Common myeloid progenitor, CD34-positive (primary cell): ENCODE results near the gene ROR1.
A peak's percentile ranks its signal among the peaks of the same experiment; 100 is the strongest.

Experiments
- CTCF ChIA-PET: fragments of 350-600 bp; sonication (Branson Sonifier 250); formaldehyde crosslinking; loops from one replicate; lab custom pipeline; 2021; ENCODE audit warnings: antibody characterized with exemption; lab: Charles Lee
- POLR2A ChIA-PET: fragments of 350-600 bp; sonication (Branson Sonifier 250); formaldehyde crosslinking; loops from one replicate; lab custom pipeline; 2021; ENCODE audit warnings: antibody characterized with exemption; lab: Charles Lee
- DNase-seq, 3 donors: peaks; one replicate each; pipeline versions ENCODE4 v3.0.0 to v3.0.0-alpha.2; 2013
- H3K27ac ChIP-seq, 2 experiments: 1 replicate in 1 of 2; 2 replicates in 1 of 2; pipeline ENCODE4 v1.7.0; 2013; ENCODE audit warnings: inconsistent platforms in 2 of 2, low read length in 2 of 2, mild to moderate bottlenecking in 2 of 2, low read depth in 1 of 2, moderate library complexity in 1 of 2; ENCODE audit not compliant: severe bottlenecking in 2 of 2, insufficient read depth in 1 of 2, poor library complexity in 1 of 2
- H3K27me3 ChIP-seq, 5 experiments: replicated peaks in 2 of 5; 1 replicate in 3 of 5; 2 replicates in 2 of 5; pipeline versions ENCODE4 v1.6.1 to v1.7.0; 2013; ENCODE audit warnings: low read length in 4 of 5, mild to moderate bottlenecking in 2 of 5, moderate library complexity in 2 of 5, inconsistent platforms in 1 of 5; ENCODE audit not compliant: insufficient read depth in 5 of 5, control insufficient read depth in 4 of 5
- H3K36me3 ChIP-seq, 4 experiments: 1 replicate in 2 of 4; 2 replicates in 2 of 4; pipeline versions ENCODE4 v1.6.1 to v1.7.0; 2013; ENCODE audit warnings: low read length in 3 of 4, control low read depth in 1 of 4, mild to moderate bottlenecking in 1 of 4; ENCODE audit not compliant: control insufficient read depth in 4 of 4, insufficient read depth in 4 of 4
- H3K4me1 ChIP-seq, 4 experiments: 1 replicate in 3 of 4; 2 replicates in 1 of 4; pipeline versions ENCODE4 v1.6.1 to v1.7.1; 2013; ENCODE audit warnings: low read length in 3 of 4, mild to moderate bottlenecking in 3 of 4, control low read depth in 1 of 4, inconsistent platforms in 1 of 4, moderate library complexity in 1 of 4; ENCODE audit not compliant: control insufficient read depth in 4 of 4, insufficient read depth in 4 of 4; ENCODE audit errors: control extremely low read depth in 1 of 4
- H3K4me3 ChIP-seq, 7 experiments: 1 replicate in 4 of 7; 2 replicates in 3 of 7; pipeline versions ENCODE4 v1.5.1 to v1.7.0; 2013; ENCODE audit warnings: mild to moderate bottlenecking in 7 of 7, low read length in 6 of 7, moderate library complexity in 6 of 7, inconsistent platforms in 2 of 7, low read depth in 2 of 7, control low read depth in 1 of 7; ENCODE audit not compliant: insufficient read depth in 4 of 7, control insufficient read depth in 1 of 7; ENCODE audit errors: extremely low read depth in 1 of 7
- H3K9me3 ChIP-seq, 5 experiments: 1 replicate in 4 of 5; 2 replicates in 1 of 5; pipeline versions ENCODE4 v1.6.1 to v1.7.1; 2013; ENCODE audit warnings: low read length in 4 of 5, mild to moderate bottlenecking in 2 of 5, inconsistent platforms in 1 of 5, low read depth in 1 of 5, moderate library complexity in 1 of 5; ENCODE audit not compliant: control insufficient read depth in 4 of 5, insufficient read depth in 2 of 5; ENCODE audit errors: control extremely low read depth in 1 of 5
- WGBS: methylation state at CpG from one replicate; pipeline ENCODE4 v1.1.5; 2013; ENCODE audit not compliant: insufficient coverage; 5-methylcytosine and 5-hydroxymethylcytosine counted together

ROR1 gene

DNA sequence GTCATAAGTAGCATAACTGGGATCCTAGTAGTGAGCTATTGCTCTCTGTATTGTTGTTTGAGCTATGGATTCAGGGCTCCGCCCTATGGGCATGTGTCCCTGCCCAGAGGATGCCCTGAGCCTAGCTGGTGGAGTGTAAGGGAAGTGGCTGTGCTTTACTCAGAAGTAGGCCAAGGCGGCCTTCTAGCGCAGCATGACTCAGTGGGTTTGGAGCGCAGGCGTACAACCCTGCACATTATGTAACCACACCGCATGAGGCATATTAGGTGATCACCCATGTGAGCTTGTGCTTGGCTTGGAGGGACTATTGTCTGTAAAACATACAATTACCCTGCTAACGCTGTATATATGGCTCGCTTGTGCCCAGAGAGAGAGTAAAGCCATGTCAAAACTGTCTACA is 418.5 kb downstream of the ROR1 start:
- H3K4me1 ChIP-seq, result peaks cover 0 to 12% (median under 1%) of the 10 kb centered on the region in 4 experiments
- no peaks in the 10 kb centered on the region for H3K9me3 ChIP-seq
- ChIA-PET POLR2A (no interaction called here), CTCF (interaction anchor here (1.3 kb wide), 1 partner anchor 25 kb away, joined by 3 read pairs; no protein-coding TSS in a partner anchor)
- no peak for DNase-seq
- WGBS, result 98% methylated on average over 7 of the region's 8 CpGs
- no peak overlapping the region for H3K4me3 ChIP-seq
- no peaks in the 10 kb centered on the region for H3K36me3 ChIP-seq
- H3K27me3 ChIP-seq, result no peaks in the 10 kb centered on the region
- H3K27ac ChIP-seq, result no peak overlapping the region

- no peak overlapping the region for H3K4me3 ChIP-seq
- no peaks in the 10 kb centered on the region for H3K27me3 ChIP-seq
- 82% methylated on average over 6 of the region's 8 CpGs for WGBS
- no peaks in the 10 kb centered on the region for H3K9me3 ChIP-seq
- H3K27ac ChIP-seq, result no peak overlapping the region
- DNase-seq, result peak in 2 of 3 donors; percentile 23 to 27
- ChIA-PET CTCF (interaction anchor here (0.7 to 1.4 kb wide), 5 partner anchors 10 to 31 kb away, joined by 3 to 4 read pairs (median 3); no protein-coding TSS in a partner anchor), POLR2A (no interaction called here)
- peaks cover 0 to 12% (median under 1%) of the 10 kb centered on the region in 4 experiments for H3K4me1 ChIP-seq
- H3K36me3 ChIP-seq, result no peaks in the 10 kb centered on the region
These were observed 420.6 kb downstream of the ROR1 start for GRCh38 chr1:64194168-64195080.

DNA sequence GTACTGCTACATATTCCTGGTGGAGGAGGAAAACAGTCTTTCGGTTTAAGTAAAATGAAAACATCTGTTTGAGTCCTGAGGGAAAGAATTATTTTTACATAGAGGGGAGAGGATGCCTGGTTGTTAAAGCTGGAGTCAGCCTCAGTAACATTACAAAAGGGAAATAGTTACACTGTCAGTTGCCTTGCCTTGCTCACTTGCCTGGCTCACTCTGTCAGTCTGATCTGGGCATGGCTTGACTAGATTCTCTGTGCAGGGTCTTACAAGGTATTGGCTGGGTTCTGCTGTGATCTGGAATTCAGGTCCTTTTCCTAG is 421.2 kb downstream of the ROR1 start:
- DNase-seq, result no peak
- CTCF ChIA-PET, result interaction anchor here (0.7 to 1.1 kb wide), 2 partner anchors 21 to 27 kb away, joined by 3 read pairs; no protein-coding TSS in a partner anchor

DNA sequence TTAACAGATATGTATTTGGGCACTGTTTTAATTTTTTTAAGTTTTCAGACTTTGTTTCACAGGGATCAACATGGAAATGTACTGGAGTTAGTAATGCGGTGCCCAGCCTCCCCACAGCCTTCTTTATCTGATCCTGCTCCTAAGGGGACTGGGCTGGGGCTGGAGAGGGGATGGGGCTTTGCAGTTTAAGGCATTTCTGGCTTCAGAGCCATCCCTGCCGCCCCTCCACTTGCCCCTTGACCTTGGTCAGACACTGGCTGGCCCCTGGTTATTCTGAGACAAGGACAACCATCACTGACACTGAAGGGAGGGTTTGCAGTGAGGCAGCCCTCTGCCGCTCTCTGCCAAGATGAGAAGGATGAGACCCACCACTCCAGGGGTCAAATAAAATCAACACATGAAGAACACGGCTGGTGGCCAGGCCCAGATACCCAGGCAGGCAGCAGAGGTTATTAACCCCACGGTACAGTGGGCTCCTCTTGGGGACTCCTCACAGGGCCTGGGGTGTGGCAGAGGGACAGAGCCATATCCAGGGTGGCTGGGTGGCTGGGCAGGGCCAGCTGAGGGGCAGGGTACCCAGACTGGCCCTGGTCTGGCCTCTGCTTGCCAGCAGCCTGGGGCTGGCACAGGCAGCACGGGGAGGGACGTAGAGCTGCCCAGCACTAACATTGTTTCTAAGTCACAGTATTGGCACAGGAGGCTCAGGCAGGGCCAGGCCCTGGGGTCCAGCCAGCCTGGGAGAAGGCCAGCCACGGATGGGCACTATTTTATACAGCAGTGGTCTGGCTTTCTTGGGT is 422.5 kb downstream of the ROR1 start:
- Histone ChIP-seq H3K4me1 (peaks cover 0 to 12% (median under 1%) of the 10 kb centered on the region in 4 experiments), H3K36me3 (no peaks in the 10 kb centered on the region), H3K9me3 (no peaks in the 10 kb centered on the region), H3K27me3 (no peaks in the 10 kb centered on the region), H3K27ac (no peak overlapping the region), H3K4me3 (no peak overlapping the region)
- POLR2A ChIA-PET, result no interaction called here
- CTCF ChIA-PET, result no interaction called here
- WGBS, result 96% methylated on average over 7 of the region's 8 CpGs
- no peak for DNase-seq

More for the DNA sequence above, 421.2 kb downstream of the ROR1 start:
- Histone ChIP-seq H3K4me1 (peaks cover 0 to 12% (median under 1%) of the 10 kb centered on the region in 4 experiments), H3K9me3 (no peaks in the 10 kb centered on the region), H3K36me3 (no peaks in the 10 kb centered on the region), H3K4me3 (no peak overlapping the region), H3K27me3 (no peaks in the 10 kb centered on the region), H3K27ac (no peak overlapping the region)
- 100% methylated on average over 1 of the region's 1 CpG for WGBS
- POLR2A ChIA-PET, result no interaction called here

GRCh38 chr1:64197076-64197475 is 423.3 kb downstream of the ROR1 start:
- POLR2A ChIA-PET, result no interaction called here
- 94% methylated on average over 2 of the region's 3 CpGs for WGBS
- no peaks in the 10 kb centered on the region for H3K9me3 ChIP-seq
- CTCF ChIA-PET, result no interaction called here
- no peak for DNase-seq
- H3K4me3 ChIP-seq, result no peak overlapping the region
- no peaks in the 10 kb centered on the region for H3K27me3 ChIP-seq
- H3K36me3 ChIP-seq, result no peaks in the 10 kb centered on the region
- peaks cover 0 to 12% (median under 1%) of the 10 kb centered on the region in 4 experiments for H3K4me1 ChIP-seq
- H3K27ac ChIP-seq, result no peak overlapping the region

GRCh38 chr1:64199154-64199553 is 425.3 kb downstream of the ROR1 start:
- no peak for DNase-seq
- Histone ChIP-seq H3K36me3 (no peaks in the 10 kb centered on the region), H3K9me3 (no peaks in the 10 kb centered on the region), H3K27ac (no peak overlapping the region), H3K4me3 (no peak overlapping the region), H3K27me3 (no peaks in the 10 kb centered on the region), H3K4me1 (peaks cover 0 to 11% (median under 1%) of the 10 kb centered on the region in 4 experiments)
- CTCF ChIA-PET, result interaction anchor here (1.0 kb wide), 1 partner anchor 14 kb away, joined by 3 read pairs; no protein-coding TSS in a partner anchor
- WGBS, result 67% methylated on average over 1 of the region's 2 CpGs
- POLR2A ChIA-PET, result no interaction called here
